Kidney (tissue), 14 donors: Measurements from ENCODE around the gene RNF138. TPM values are rescaled to one million over a fixed set of nuclear protein-coding genes. Genes with fewer than 3 reads are reported as not detected.
"Not testable (repeated sequence)": the region's sequence is repeated elsewhere in the genome, so short reads cannot be mapped to it uniquely, and the experiment has no call there.

Source experiments
- DNase-seq, 5 donors: peaks; one replicate each; pipeline ENCODE4 v3.0.0-alpha.2; 2013 to 2020
- FAIRE-seq: peaks from 2 replicates; lab custom pipeline; 2012; peaks lifted over from hg19 to GRCh38; lab: Jason Lieb, UNC
- H3K27ac ChIP-seq, 2 donors: one replicate each; pipeline ENCODE4 v1.7.0; 2013; ENCODE audit warnings: low read depth in 2 of 2, low read length in 2 of 2, inconsistent platforms in 1 of 2
- H3K27me3 ChIP-seq: one replicate; pipeline ENCODE4 v1.7.1; 2013; ENCODE audit warnings: low read length, inconsistent platforms; ENCODE audit not compliant: control insufficient read depth, insufficient read depth
- H3K36me3 ChIP-seq, 3 donors: one replicate each; pipeline versions ENCODE4 v1.7.0 to v1.7.1; 2013; ENCODE audit warnings: low read length in 3 of 3, control low read depth in 1 of 3, inconsistent platforms in 1 of 3; ENCODE audit not compliant: insufficient read depth in 3 of 3, control insufficient read depth in 2 of 3
- H3K4me1 ChIP-seq, 3 donors: one replicate each; pipeline versions ENCODE4 v1.7.0 to v1.7.1; 2013; ENCODE audit warnings: low read length in 3 of 3, inconsistent platforms in 1 of 3, low read depth in 1 of 3; ENCODE audit not compliant: control insufficient read depth in 2 of 3, insufficient read depth in 2 of 3
- H3K4me3 ChIP-seq, 3 donors: one replicate each; pipeline versions ENCODE4 v1.7.0 to v1.8.1; 2013; ENCODE audit warnings: low read length in 3 of 3, control low read depth in 1 of 3, inconsistent platforms in 1 of 3
- H3K9ac ChIP-seq, 3 donors: one replicate each; pipeline versions ENCODE4 v1.7.0 to v1.7.1; 2013; ENCODE audit warnings: low read length in 3 of 3, control low read depth in 1 of 3, inconsistent platforms in 1 of 3
- H3K9me3 ChIP-seq, 3 donors: one replicate each; pipeline versions ENCODE4 v1.7.0 to v1.7.1; 2013; ENCODE audit warnings: low read length in 3 of 3, control low read depth in 1 of 3, inconsistent platforms in 1 of 3; ENCODE audit not compliant: control insufficient read depth in 2 of 3, insufficient read depth in 1 of 3
- intact Hi-C: fragments of 100-400 bp; cut with DNase I; formaldehyde crosslinking; loops from one replicate; pipeline ENCODE4 v1.11.1; 2022
- polyA plus RNA-seq: library from polyadenylated mRNA; stranded (reverse); fragments of 350-450 nt; fragmentation: Illumina TruSeq; extraction: RNeasy Lipid Tissue Mini Kit (QIAGEN cat#74804); gene quantifications from one replicate; pipeline ENCODE4 v1.2.3, GENCODE V29; 2014; ENCODE audit warnings: low read depth, low replicate concordance; ENCODE audit not compliant: insufficient read depth
- total RNA-seq: library from RNA; stranded (reverse); fragmentation: NEBNext Ultra II Directional; extraction: Animal tissue kit (Norgen Biotek cat#: 25700); gene quantifications from one replicate; pipeline ENCODE4 v1.2.1, GENCODE V29; 2021
- TF ChIP-seq, protein P1 (sequence below): IDR thresholded peaks from 3 replicates; pipeline ENCODE4 v1.5.1; 2012; ENCODE audit warnings: mild to moderate bottlenecking, moderate library complexity, borderline replicate concordance; ENCODE audit not compliant: insufficient read depth; ENCODE audit errors: extremely low read depth
- donor health status: control.
- donor health status: control.
- donor health status: control.
- donor health status: control.
- donor health status: control.
- donor health status: DM: yes; HTN: yes; CAD: no.
- donor health status: Normal renal cell carcinoma (clear cell type).

RNF138 gene
- total and polyA plus RNA-seq, 2 donors from 2014 or later: 6.2 to 30.6 TPM

DNA sequence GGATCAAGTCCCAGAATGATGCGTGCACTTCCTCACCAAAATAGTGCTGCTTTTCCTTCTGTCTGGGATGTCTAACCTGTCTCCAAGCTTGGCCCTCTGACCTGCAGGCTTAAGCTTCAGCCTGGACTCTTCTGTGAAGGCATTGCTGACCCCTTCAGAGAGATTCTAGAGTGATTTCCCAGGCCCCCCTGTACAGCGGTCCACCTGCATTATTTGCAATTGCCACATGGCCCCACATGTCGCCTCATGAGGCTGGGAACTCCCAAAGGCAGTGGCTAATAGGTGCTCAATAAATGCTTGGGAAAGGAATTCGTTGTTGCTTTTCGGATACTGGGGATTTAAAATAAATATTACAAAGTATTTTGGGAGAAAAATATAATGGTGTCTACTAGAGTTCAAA is 65.9 kb downstream of the RNF138 start:
- FAIRE-seq (no peak), DNase-seq (peak in 1 of 5 donors; percentile 37)
- TF ChIP-seq, protein P1, sequence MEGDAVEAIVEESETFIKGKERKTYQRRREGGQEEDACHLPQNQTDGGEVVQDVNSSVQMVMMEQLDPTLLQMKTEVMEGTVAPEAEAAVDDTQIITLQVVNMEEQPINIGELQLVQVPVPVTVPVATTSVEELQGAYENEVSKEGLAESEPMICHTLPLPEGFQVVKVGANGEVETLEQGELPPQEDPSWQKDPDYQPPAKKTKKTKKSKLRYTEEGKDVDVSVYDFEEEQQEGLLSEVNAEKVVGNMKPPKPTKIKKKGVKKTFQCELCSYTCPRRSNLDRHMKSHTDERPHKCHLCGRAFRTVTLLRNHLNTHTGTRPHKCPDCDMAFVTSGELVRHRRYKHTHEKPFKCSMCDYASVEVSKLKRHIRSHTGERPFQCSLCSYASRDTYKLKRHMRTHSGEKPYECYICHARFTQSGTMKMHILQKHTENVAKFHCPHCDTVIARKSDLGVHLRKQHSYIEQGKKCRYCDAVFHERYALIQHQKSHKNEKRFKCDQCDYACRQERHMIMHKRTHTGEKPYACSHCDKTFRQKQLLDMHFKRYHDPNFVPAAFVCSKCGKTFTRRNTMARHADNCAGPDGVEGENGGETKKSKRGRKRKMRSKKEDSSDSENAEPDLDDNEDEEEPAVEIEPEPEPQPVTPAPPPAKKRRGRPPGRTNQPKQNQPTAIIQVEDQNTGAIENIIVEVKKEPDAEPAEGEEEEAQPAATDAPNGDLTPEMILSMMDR: no peak
- Histone ChIP-seq H3K4me1 (peaks cover 0 to 2% (median 0%) of the 10 kb centered on the region in 3 donors), H3K9ac (no peak overlapping the region), H3K27ac (no peak overlapping the region), H3K4me3 (no peak overlapping the region), H3K36me3 (no peaks in the 10 kb centered on the region), H3K27me3 (no peaks in the 10 kb centered on the region), H3K9me3 (no peaks in the 10 kb centered on the region)
- intact Hi-C loops: loop anchor here (5.0 kb wide), 1 partner anchor 395 kb away; no protein-coding TSS in a partner anchor

DNA sequence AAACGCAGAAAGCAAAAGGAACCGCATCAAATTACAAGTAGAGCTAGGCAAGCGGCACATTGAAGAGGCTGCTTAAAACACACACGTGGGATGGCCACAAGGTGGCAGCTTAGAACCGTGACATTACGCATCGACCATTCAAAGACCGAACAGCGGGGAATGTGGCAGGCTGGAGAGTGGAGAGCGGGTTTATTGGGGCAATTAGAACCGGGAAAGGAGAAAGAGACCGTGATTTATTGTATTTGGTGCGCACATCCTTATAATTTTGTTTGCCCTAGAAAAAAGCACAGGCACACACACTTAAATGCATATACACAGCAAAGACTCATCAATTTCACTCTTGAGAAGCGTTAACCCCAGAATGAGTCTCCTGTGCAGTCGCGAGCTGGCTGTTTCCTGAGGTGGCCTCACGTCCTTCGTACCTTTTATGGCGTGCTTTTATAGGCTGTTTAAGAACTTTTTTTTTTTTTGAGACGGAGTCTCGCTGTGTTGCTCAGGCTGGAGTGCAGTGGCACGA is 66.5 kb downstream of the RNF138 start:
- Histone ChIP-seq H3K4me1 (peaks cover 0 to 2% (median 0%) of the 10 kb centered on the region in 3 donors), H3K27ac (no peak overlapping the region), H3K4me3 (peak overlapping the region; percentile 46 to 77 (median 63)), H3K36me3 (no peaks in the 10 kb centered on the region), H3K9ac (peak overlapping the region in 2 of 3 donors; percentile 55), H3K9me3 (no peaks in the 10 kb centered on the region), H3K27me3 (no peaks in the 10 kb centered on the region)
- intact Hi-C loops: loop anchor here (5.0 kb wide), 1 partner anchor 394 kb away; no protein-coding TSS in a partner anchor
- TF ChIP-seq, protein P1: peak; percentile 96
- FAIRE-seq (peak; percentile 65), DNase-seq (peak; percentile 77 to 97 (median 92))

DNA sequence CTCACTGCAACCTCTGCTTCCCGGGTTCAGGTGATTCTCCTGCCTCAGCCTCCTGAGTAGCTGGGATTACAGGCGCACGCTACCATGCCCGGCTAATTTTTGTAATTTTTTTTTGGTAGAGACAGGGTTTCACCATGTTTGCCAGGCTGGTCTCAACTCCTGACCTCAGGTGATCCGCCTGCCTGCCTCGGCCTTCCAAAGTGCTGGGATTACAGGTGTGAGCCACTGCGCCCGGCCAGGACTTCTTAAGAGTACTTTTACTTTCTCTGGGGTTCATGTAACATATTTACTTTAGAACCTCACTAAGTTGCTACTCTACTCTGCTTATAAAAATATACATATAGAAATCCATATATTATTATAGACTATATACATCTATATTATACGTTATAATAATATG is 67.0 kb downstream of the RNF138 start:
- not testable (repeated sequence) for H3K27ac ChIP-seq, H3K4me1 ChIP-seq, H3K27me3 ChIP-seq, H3K36me3 ChIP-seq, DNase-seq, H3K9me3 ChIP-seq, H3K9ac ChIP-seq, FAIRE-seq
- intact Hi-C loops: loop anchor here (5.0 kb wide), 1 partner anchor 394 kb away; no protein-coding TSS in a partner anchor
- peak overlapping the region in 2 of 3 donors; percentile 46 to 77 for H3K4me3 ChIP-seq

DNA sequence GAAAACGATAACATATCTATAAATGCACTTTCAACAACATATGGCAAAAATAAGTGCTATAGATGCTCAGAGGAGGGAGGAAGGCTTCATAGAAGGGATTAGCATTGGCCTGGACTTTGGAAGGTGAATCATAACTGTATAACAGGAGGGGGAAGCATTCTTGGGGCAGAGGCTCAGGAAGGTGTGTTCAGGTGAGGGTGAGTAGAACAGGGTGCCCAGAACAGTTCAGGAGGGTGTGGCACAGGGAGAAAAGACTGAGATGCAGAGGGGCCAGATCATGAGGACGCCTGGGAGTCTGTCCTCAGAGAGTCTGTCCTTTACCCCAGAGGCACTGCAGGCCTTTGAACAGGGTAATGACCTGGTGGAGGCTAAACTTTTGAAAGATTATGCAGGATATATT is 68.9 kb downstream of the RNF138 start:
- Histone ChIP-seq H3K9me3 (no peaks in the 10 kb centered on the region), H3K4me1 (peaks cover 0 to 2% (median 0%) of the 10 kb centered on the region in 3 donors), H3K4me3 (no peak overlapping the region), H3K27me3 (no peaks in the 10 kb centered on the region), H3K27ac (no peak overlapping the region), H3K36me3 (no peaks in the 10 kb centered on the region), H3K9ac (no peak overlapping the region)
- FAIRE-seq (no peak), DNase-seq (no peak)
- intact Hi-C loops: no loop called here
- TF ChIP-seq, protein P1: no peak
